Activated T-cell treated with anti-CD3 and anti-CD28 coated beads for 1 hour (primary cell): ENCODE results near the gene NTRK3.

Experiments used
- DNase-seq: peaks from one replicate; pipeline ENCODE4 v3.0.0-alpha.2; 2020; ENCODE audit warnings: low read depth

The NTRK3 gene

DNA sequence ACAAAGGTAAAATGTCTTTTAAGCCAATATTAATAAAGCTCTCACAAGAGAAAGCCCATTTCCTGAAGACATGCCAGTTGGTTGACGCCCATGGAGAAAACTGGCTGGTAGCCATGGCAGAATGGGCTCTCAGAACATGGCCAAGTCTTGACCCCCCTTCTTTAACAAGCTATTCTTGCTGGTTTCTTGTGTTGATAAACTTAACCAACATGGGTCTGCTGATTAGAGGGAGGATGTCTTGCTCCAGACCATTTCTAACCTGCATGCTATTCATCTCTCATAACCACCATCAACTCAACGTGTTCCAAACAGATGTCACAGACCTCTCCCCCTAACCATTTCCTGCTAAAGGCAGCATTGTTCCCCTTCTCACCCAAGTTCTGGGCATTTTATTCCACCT lies 25.7 kb downstream of the NTRK3 start:
- no peak for DNase-seq

DNA sequence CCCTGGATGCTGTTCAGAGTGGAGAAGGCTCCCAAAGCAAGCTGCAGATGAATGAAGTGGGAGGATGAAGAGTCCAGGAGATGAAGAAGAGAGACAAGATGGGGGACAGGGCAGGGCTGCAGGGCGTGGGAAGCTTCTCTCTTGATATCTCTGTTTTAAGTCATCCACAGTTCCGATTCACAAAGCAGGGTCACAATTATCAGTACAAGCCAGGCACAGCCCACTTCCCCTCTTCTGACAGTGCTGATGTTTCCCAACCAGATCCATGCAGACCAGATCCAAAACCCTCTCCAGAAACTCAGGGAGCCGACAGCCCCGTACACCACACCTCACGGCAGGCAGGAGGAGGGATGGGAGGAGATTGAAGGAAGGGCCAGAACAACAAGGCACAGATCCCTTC lies 31.1 kb downstream of the NTRK3 start:
- DNase-seq, result no peak

DNA sequence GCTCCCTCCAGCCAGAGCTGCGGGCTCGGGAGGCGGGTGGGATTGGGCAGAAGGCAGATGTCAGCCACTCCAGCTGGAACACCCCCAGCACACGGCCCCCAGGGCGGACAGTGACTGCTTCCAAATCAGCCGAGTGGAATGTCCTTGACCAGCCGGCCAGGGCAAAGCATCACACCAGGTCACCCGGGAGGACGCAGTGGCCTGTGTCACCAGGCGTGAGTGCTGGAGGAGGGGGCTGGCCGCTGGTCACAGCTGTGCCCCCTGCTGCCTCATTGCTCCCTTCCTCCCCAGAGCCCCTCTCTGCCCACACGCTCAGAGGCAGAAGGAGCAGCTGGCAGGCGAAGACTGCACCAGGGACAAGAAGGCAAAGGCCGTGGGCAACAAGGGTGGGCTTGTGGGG lies 33.5 kb downstream of the NTRK3 start:
- DNase-seq, result no peak

DNA sequence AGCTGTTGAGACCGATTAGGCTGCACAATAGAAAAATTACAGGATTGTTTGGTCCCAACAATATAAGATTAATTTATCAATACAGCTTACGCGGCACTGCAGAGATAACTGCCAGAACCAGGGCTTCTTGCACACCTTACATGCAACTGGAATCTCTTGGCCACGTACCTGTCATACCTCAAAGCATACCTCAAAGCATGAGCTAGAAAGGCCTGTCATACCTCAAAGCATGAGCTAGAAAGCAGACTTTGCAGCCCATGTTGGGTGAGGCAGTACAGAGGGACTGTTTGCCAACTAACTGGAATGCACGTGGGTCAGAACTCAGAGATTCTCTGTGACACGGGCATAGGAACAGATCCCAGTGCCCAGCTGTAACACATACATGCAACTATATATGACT lies 34.7 kb downstream of the NTRK3 start:
- no peak for DNase-seq

DNA sequence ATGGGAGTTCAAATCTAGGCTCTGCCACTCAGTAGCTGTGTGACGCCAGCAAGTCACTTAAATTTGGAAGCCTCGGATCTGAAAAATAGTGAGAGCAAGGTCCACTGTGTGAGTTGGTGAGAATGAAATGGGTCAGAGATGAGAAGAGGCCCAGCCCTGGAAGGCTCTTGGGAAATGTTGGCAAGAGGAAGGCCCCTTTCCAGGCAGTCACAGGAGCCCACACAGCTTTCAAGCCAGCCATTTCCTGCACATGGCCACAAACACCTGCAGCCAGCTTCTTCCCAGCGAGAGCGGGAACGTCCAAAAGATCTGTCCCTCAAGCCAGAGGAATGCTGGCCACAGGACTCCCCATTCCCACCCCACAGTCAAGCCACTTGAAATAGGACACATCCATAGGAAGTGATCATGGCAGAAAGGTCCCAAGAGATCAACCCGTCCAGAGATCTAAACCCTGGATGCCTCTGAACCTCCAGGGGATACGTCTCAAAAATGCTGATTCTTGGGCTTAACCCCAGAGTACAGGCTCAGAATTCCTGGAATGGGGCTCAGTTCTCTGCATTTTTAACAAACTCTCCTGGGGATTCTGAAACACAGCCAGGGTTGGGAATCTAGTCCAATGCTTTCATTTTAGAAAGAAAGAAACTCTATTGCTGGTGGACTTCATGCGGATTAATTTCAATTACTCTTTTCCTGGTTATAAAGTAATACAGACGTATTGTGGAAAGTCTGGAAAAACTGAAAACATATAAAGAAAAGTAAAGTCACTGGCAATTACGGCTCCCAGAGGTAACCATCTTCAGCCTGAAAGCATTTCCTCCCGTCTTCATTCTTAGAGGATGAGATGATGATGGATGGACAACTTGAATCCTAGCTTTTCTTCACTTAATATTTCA lies 35.9 kb downstream of the NTRK3 start:
- no peak for DNase-seq

DNA sequence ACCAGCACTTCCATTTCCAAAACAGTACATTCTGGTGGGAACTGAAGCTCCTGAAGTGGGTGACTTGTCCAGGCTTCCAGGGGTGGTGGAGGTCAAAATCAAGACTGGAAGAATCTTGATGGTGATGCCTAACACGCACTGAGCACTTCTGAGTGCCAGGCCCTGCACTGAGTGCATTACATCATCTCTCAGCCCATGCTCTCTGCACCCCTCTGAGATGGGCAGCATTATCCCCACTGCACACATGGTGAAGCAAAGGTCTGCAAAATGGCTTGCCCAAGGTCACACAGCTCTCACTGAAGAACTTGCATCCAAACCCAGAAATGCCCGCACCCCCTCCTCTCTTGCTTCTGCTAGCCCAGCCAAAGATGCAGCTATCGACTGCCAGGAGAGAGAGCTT lies 36.9 kb downstream of the NTRK3 start:
- no peak for DNase-seq

DNA sequence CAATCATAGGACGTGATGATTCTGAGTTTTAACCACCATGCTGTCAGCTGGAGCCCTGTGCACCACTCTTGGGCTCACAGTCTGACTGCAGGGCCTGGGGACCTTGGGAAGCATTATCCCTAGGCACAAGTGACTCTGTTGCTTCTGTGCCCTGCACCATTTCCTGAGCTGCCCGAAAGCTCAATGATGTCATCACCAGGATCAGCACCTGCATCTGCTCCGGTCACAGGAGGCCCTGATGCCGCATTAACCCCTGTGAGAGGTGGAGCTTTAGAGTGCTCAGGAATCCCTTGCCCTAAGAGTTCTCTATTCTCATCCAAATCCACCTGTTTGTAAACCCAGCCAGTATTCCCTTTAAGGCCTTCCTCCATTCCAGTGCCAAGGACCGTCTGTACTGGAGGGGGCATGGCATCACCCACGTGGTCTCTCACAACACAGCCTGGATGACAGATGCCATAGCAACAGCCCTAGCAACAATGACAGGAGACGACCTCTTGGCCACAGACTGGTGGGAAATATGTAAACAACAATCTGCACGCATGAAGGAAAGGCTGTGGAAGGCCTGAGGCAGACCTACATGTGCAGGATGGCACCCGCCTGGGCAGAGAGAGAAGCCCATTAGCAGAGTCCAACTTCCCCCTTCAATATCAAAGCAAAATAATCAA lies 37.9 kb downstream of the NTRK3 start:
- DNase-seq, result no peak

DNA sequence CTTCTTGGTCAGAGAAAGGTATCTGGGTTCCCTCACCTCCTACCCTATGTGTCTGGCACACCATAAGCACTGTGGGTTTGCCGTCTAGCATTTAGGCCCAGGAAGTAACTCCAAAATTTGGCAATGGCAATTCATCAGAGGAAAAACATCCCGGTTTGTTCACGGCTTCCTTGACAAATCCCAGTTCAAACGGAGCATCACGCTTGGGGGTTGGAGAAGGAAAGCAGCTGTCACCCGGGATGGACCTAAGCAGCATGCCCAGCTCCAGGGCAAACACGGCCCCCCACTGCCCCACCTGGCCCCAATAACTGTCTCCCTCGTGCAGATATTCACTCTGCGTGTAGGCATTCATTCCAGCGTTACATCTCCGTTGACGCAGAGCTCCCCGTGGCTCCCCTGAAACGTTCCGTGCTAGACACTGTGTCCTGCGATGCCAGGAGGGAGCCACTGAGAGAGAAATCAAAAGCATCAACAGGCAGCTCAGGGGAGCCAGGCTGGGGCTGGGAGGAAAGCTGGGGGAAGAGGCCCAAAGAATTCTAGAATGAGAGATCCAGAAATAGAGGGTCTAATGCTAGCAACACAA lies 41.4 kb downstream of the NTRK3 start:
- no peak for DNase-seq

DNA sequence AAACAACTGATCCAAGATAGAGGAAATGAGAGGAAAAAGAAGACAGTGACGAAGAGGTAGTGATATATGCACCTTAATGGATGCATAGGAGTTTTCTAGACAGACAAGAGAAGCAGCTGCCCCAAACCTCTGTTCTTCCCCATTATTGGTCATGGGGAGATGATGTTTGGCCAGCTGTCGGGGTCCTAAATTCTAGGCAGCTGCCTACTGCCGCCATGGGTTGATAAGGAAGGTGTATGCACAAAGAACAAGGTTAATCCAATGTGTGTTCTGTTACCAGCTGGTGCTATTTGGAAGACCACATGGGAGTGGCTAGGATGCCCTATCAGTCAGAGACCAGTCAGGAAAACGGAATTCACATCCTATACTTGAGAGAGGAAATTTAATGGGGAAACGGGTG lies 47.4 kb downstream of the NTRK3 start:
- DNase-seq, result no peak

DNA sequence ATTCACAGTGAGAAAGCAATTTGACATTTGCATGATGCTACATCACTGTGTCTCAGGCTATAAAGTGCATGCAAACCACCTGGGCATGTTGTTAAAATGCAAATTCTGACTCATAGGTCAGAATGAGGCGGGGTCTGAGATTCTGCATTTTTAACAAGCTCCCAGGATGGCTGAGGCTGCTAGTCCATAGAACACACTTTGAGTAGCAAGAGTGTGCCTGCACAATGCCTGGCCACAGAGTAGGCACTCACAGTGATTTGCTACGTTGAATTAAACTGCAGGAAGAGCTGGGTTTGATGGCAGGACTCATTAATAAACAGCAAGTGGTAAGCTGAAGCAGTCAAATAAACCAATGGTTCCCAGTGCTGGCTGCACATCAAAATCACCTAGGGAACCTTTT lies 48.1 kb downstream of the NTRK3 start:
- DNase-seq, result no peak

DNA sequence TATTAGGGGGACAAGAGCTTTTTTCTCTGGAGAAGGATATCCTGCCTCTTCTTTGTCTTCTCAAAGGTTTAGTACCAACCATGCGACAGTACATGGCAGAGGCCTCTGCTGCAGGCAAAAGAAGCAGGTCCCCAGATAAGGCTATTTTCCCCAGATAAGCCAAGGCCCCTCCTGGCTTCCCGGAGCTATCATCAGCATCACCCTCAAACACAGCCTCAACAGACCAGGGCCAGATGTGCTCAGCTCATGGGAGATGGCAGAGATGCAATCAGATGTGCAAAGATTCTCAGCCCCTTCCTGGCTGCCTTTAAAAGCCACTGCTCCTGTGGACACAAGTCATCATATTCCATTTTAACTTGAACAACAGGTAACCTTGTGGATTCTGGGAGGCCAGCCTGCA lies 49.0 kb downstream of the NTRK3 start:
- no peak for DNase-seq

DNA sequence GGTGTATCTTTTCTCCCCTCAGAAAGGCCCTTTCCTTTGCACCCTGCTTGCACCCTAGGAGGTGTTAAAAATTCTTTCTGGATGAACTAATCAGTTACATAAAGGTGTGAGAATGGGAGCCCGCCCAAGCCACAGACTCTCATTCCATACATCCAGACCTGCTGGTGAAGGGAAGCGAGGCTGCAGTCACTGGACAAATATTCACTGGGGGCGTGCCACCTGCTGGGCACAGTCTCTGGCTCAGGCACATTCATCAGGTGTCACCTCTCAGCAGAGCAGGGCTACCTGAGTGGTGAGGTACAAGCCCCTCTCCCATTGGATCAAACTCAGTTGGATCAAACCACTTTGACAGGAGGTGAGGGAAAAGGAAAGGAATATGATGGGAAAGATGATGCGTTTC lies 52.0 kb downstream of the NTRK3 start:
- no peak for DNase-seq

DNA sequence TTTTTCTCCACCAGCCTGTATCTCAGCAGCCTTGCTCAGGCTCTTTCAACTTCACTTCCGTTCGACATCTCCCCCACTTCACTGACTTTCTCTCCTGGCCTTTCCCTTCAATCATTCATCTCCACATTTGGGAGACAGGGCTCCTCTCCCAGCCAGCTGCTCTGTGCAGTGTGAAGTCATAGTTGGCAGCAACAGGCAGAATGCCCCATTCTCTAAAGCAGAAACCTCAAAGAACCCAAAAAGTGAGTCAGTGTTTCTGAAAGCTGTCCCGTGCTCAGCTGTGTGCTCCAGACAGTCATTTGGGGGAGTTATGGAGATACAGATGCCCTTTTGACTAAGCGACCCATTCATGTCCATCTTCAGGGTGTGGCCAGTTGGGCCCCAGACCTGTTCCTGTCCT lies 54.3 kb downstream of the NTRK3 start:
- DNase-seq, result no peak

DNA sequence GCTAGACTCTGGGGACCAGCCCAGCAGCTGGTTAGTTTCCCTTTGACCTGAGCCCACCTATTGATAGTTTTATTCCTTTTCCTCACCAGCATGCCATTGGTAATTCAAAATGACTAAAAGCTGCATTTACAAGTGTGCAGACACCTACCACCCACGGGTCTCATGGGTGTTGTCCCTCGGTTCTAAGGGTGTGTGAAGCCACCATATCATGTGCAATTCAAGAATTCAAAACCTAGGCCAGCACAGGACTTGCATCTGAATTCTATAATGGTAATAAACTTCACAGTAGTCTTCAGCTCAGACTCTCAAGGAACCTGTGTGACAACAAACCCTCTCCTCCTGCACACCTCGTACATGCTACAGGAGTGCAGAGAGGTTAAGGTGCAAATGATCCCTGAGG lies 55.3 kb downstream of the NTRK3 start:
- no peak for DNase-seq

DNA sequence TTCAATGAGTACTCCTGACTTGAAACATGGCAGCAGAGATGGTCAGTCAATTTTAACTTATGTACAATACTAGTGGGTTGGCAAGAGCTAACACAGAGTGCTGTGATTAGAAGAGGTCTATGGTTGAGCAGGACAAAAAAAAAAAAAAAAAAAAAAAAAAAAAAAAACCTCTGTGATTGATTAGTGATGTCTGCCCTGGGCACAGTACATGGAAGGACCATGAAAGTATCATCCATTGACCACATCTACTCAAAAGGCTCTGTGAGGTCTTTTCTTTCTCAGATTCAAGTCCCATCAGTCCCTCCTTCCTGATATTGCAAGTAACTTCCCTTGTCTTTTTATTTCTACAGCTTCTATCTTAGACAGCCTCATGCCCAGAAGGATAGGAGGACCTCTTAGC lies 59.6 kb downstream of the NTRK3 start:
- no peak for DNase-seq

DNA sequence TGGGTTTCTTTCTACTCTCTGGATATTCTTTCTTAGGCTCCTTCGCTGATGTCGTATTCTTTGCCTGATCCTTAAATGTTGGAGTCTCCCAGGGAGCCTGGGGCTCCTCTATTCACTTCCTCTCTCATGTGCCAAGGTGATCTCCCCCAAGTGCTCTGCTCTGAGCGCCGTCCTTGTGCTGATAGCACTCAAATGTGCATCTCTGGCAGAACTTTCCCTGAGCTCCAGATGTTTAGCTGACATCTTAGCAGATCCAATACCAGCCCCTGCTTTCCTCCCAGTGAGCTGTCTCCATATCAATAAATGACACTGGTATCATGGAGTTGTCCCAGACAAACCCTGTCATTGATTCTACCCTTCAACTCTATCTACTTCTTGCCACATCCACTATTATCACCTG lies 62.4 kb downstream of the NTRK3 start:
- DNase-seq, result no peak

DNA sequence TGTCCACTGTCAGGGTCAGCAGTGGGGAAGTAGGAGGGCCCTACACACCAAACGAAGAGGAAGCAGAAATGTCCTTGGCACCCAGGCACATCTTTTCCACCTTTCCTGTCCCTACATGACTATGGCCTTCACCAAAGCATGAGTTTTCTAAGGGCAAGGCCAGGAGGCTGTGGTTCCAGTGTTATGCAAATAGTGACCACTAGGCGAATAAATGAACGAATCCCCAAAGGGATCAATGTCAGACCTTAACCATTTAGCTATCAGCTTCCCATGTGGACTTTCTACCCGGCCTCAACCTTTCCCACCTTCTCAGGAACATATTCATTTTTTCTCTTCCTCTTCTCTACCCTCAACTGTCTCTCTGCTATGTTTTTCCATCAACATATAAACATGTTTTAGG lies 63.1 kb downstream of the NTRK3 start:
- no peak for DNase-seq

DNA sequence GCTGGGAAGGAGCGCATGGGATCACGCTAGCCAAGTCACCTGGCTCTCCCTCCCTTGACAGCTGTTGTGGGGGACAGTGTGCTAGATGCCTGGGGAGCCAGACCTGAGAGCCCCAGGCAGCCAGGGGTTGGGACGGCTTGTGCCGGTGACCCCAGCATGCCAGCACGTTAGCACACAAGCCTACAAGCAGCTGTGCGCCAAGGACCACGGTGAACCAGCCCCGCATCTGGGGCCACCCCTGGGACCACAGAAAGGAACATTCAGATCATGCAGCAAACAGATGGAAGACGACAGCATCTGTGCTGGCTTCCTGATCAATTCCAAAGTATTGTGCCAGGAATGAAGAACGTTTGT lies 64.8 kb downstream of the NTRK3 start:
- no peak for DNase-seq

DNA sequence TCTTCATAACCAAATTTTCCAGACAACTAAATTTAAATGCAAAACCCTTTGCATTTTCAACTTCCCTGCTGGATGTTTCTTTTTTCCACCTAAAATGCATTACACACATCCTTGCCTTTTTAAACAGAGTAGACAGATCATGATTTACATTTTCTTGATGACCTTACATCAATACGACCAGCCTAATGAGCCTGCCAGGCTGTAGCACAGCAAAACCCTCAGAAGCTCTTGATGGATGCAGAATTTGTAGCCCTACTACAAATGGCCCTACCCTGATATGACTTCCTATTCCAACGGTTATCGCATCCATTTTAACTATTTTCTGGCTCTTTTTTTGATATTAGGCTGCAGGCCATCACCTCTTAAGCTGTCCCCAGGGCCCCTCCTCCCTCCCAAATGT lies 66.3 kb downstream of the NTRK3 start:
- no peak for DNase-seq

DNA sequence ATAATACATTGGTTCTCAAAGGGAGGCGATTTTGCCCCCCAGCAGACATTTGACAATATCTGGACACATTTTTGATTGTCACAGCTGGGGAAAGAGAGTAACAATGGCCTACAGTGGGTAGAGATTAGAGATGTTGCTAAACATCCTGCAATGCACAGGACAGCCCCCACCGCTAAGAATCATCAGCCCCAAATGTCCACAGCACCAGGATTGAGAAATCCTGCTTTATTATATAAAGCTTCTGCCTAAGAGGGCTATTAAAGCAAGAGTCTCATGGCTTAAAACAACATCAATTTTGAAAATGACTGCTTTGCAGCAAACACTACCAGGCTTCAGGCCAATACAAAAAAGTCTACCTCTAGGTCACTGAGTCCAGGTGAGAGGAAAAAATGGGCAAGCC lies 68.2 kb downstream of the NTRK3 start:
- DNase-seq, result no peak

DNA sequence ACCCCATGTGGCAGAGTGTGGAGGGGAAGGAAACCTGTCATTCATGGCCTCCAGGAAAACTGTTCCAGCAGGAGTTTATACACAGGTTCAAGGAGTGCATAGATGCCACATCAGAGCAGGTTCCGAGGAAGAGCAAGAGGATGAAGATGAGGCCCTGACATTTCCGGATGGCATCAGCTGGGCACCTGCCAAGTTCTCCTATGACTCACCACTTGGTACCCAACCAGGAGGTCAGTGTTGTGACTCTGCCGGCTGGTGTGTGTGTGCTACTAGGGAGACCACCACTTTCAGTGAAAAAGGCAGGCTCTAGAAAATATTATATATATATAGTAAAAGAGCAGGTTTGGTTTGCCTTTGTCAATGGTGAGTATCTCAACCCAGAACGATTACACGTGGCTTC lies 69.3 kb downstream of the NTRK3 start:
- no peak for DNase-seq

DNA sequence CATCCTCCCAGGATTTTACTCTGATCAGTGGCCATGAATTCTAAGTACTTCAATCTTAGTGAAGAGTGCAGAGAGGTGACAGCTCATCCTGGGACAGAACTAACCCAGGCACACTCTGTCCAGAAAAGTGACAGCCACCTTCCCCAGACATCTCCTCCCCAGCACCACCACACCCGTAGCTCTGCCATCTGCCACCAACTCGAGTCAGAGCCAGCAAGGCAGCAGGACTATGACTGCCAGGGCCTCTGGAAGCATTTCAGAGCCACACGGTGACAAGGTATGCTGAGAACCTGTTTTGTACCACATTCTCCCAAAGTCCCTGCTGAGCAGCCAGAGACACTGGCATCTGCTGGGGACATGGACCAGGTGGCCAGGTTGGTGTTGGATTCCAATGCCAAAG lies 71.0 kb downstream of the NTRK3 start:
- DNase-seq, result no peak

DNA sequence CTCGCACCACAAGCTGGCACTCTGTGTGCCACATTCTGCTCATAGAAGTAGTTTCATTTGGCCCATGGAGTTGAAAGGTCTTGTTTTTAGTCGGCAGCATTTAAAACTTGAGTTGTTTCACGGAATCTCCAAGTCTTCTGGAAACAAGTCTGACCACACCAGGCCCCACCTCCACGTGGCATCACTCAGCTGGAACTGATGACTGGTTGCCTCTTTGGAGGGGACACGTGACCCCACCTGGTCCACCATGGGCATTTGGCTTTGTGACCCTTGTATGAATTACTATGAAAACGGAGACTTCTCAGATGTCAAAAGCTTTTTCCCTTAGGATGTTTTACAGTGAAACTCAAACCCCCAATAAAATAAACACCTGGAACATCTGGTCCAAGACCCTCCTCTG lies 74.9 kb downstream of the NTRK3 start:
- DNase-seq, result no peak

DNA sequence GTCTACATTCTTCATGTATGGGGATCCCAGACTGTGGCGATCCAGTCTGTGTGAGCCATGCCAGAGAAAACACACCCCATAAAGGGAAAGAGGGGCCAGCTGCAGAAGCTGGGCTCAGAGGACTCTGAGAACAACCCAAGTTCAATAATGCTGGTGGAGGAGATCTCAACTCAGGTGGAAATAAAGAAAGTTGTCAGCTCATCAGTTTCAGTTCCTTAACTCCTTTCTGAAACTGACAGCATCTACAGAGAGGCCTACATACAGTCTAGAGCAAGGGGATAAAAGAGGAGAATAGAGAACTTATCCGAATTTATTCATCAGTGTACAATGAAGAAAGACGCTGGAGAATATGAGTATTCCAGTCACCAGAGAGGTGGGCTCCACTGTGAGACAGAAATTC lies 77.0 kb downstream of the NTRK3 start:
- DNase-seq, result no peak
